ENCODE data around the gene SPAG9. TPM values are rescaled to one million over a fixed set of nuclear protein-coding genes. Genes with fewer than 3 reads are reported as not detected.

Gene SPAG9
- total RNA-seq, 4 donors from 2014 or later: 117 to 240 (median 154) TPM

DNA sequence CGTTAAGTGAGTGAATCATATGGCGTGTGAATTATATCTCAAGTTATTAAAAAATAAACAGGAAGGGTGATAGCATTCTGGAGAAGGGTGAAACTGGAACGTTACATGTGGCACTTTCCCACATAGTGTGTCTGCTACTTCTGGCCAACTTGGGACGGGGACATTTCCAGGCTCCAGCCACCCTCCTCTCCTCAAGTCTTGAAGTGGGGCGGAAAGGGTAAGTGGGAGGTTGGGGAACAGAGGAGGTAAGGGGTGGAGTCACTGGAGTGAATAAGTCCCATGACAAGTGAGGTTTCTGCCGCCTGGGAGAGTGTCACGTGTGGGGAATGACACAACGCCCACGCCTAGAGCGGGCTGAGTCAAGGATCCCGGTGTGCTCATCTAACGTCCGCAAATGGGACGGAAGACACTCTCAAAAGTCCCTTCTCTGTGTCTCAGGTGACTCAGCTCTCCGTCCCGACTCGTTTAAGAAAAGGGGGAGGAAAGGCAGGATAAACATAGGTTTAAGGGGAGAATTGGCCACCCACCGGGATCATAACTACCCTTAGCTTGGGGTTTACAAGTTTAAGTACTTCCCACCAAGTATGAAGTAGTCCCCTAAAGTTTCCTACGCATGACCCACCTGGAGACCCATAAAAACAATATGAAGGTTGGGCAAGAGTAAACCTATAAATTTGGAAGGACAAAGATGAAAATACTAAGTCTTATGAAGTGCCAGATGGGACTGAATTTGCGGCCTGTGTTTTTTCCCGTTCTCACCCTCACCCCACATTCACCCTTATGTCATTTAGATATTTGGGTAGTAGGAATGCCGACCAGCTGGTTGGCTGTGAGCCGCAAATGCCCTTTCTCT, 1.2 kb upstream of the SPAG9 start:
- Histone ChIP-seq H3K27me3 (no peaks in the 10 kb centered on the region), H3K9me3 (no peaks in the 10 kb centered on the region), H3K27ac (peak overlapping the region; percentile 99 to 100 (median 99)), H3K36me3 (no peaks in the 10 kb centered on the region), H3K4me1 (peaks cover 26 to 31% of the 10 kb centered on the region in 2 donors), H3K4me3 (replicated peaks in 1 of 3) (peak overlapping the region in 1 of 3 donors; percentile 43)
- TF ChIP-seq, protein P1, sequence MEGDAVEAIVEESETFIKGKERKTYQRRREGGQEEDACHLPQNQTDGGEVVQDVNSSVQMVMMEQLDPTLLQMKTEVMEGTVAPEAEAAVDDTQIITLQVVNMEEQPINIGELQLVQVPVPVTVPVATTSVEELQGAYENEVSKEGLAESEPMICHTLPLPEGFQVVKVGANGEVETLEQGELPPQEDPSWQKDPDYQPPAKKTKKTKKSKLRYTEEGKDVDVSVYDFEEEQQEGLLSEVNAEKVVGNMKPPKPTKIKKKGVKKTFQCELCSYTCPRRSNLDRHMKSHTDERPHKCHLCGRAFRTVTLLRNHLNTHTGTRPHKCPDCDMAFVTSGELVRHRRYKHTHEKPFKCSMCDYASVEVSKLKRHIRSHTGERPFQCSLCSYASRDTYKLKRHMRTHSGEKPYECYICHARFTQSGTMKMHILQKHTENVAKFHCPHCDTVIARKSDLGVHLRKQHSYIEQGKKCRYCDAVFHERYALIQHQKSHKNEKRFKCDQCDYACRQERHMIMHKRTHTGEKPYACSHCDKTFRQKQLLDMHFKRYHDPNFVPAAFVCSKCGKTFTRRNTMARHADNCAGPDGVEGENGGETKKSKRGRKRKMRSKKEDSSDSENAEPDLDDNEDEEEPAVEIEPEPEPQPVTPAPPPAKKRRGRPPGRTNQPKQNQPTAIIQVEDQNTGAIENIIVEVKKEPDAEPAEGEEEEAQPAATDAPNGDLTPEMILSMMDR (IDR thresholded peaks at IDR 0.05): no peak
- TF ChIP-seq POLR2A (IDR thresholded peaks at IDR 0.05): peak; percentile 83 to 94
- WGBS, 2 donors: 20 to 26% methylated on average over 23 of the region's 23 CpGs
- DNase-seq: peak; percentile 94 to 95
- intact Hi-C loops (cut with DNase I): no loop called here

DNA sequence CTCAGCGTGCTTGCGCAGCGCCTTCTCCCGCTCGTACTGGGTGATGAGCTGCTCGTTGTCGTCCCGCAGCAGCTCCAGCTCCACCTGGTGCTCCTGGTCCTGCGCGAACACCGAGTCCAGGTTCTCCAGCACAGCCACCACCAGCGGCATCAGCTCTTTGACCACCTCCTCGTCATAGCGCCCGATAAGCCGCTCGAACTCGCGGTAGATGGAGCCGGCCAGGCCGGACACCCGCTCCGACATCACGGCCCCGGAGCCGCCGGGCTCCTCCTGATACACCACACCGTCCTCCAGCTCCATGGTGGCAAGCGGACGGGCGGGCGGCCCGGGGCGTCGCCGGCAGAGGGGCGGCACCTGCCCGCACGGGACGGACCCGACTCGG, 320 bp downstream of the SPAG9 start:
- H3K9me3 ChIP-seq: no peaks in the 10 kb centered on the region
- DNase-seq: peak; percentile 53 to 58
- H3K27me3 ChIP-seq: no peaks in the 10 kb centered on the region
- peak overlapping the region; percentile 99 to 100 (median 99) for H3K27ac ChIP-seq
- no peaks in the 10 kb centered on the region for H3K36me3 ChIP-seq
- WGBS, 2 donors: 0% methylated on average over 14 of the region's 42 CpGs; no CpG with 5 or more reads in 1 of the 2 donors
- intact Hi-C loops (cut with DNase I): no loop called here
- H3K4me1 ChIP-seq: peaks cover 38 to 39% of the 10 kb centered on the region in 2 donors
- TF ChIP-seq, protein P1 (IDR thresholded peaks at IDR 0.05): no peak
- TF ChIP-seq POLR2A (IDR thresholded peaks at IDR 0.05): no peak
- H3K4me3 ChIP-seq (replicated peaks in 1 of 3): peak overlapping the region; percentile 94 to 99 (median 98)

DNA sequence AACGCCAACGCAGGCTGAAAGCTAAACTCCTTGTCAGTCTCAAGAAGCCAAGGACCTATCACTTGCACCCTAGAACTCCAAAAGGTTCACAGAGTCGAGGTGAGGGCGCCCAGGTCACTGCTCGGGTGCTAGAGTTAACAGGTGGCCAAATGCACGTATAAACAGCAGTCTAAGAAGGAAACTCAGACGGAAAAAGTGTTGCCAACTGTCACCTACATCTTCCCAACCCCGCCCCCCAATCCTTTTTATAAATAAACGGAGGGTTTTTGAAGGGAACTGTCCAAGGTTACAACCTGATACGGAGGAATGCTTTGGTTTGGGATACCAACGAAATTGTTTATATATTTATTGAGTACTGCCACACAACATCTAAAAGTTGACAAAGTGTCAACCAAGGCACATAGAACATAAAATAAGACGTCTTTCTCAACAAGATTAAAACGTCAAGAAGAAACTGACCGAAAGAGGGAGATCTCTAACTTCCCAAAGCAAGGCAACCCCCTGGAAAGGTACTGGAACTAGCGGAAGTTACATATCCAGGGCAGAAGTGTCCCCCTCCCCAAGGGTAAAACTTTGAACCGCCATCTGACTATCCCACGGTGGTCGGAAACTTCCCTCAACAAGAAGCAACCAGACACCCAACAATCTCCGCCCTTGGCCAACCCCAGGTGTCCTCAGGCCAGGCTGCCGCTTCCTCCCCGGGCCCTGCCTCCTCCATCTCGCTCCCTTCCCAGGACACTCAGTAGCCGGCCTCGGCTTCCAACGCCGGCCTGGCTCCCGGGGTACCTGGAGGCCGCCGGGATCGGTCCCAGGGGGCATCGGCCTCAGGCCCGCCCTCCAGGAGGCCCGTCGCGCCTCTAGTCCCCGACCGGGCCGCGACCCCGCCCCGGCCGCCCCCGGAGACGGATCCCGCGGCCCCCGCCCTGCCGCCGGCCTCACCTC, 982 bp downstream of the SPAG9 start:
- WGBS, 2 donors: 1 to 4% methylated on average over 19 to 22 of the region's 49 CpGs
- Histone ChIP-seq H3K27ac (peak overlapping the region; percentile 99 to 100 (median 99)), H3K9me3 (no peaks in the 10 kb centered on the region), H3K4me3 (replicated peaks in 1 of 3) (peak overlapping the region; percentile 94 to 99 (median 98)), H3K27me3 (no peaks in the 10 kb centered on the region), H3K4me1 (peaks cover 43 to 45% of the 10 kb centered on the region in 2 donors), H3K36me3 (no peaks in the 10 kb centered on the region)
- intact Hi-C loops (cut with DNase I): no loop called here
- TF ChIP-seq, protein P1 (IDR thresholded peaks at IDR 0.05): peak in 3 of 6 experiments; percentile 18 to 47 (median 28)
- TF ChIP-seq POLR2A (IDR thresholded peaks at IDR 0.05): peak in 1 of 2 donors; percentile 37
- DNase-seq: peak; percentile 41

DNA sequence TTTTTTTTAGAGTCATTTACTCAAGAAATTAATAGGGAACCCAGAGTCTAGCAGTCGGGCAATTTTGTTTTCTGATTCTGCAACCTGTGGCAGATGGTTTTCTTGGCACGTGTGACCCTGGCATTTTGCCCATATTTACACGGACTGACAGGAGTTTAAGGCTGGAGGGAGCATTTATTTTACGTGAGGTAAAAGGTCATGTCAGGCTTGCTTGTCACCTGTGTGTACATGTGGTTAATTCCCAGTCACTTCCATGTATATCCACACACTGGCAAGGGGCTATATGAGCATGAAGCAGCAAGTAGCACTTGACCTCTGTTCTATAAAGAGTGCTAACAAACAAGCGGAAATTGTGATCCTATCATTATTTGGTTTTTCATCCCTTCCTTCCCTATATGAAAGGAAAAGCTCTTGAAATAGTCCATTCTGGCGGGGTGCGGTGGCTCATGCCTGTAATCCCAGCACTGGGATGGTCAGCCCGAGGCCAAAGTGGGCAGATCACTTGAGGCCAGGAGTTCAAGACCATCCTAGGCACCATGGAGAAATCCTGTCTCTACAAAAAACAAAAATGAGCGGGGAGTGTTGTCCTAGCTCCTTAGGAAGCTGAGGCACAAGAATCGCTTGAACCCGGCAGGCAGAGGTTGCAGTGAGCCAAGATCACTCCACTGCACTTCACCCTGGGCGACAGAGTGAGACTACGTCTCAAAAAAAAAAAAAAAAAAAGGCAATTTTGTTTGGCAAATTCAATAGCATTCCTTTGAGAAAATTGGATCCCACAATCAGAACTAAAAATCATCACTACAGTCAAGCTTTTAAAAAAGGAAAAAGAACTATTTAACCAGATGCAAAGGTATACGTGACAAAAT, 2.1 kb downstream of the SPAG9 start:
- H3K4me1 ChIP-seq: peaks cover 49 to 56% of the 10 kb centered on the region in 2 donors
- intact Hi-C loops (cut with DNase I): no loop called here
- DNase-seq: peak; percentile 70 to 72
- H3K27me3 ChIP-seq: no peaks in the 10 kb centered on the region
- no peaks in the 10 kb centered on the region for H3K36me3 ChIP-seq
- H3K27ac ChIP-seq: peak overlapping the region; percentile 99 to 100 (median 99)
- WGBS, 2 donors: 25 to 29% methylated on average over 14 of the region's 14 CpGs
- peak overlapping the region in 2 of 3 donors; percentile 94 to 98 for H3K4me3 ChIP-seq (replicated peaks in 1 of 3)
- no peaks in the 10 kb centered on the region for H3K9me3 ChIP-seq
- TF ChIP-seq POLR2A (IDR thresholded peaks at IDR 0.05): no peak
- TF ChIP-seq, protein P1 (IDR thresholded peaks at IDR 0.05): peak in 1 of 6 experiments; percentile 3
